Peyer's patch (tissue), 4 donors: ENCODE results near the gene PACS2. TPM values are rescaled to one million over a fixed set of nuclear protein-coding genes. Genes with fewer than 3 reads are reported as not detected.
A peak's percentile ranks its signal among the peaks of the same experiment; 100 is the strongest.
"Not testable (repeated sequence)": the region's sequence is repeated elsewhere in the genome, so short reads cannot be mapped to it uniquely, and the experiment has no call there.

Experiments
- DNase-seq, 3 donors: peaks; one replicate each; pipeline ENCODE4 v3.0.0-alpha.2; 2017 to 2019
- H3K27ac ChIP-seq, 4 donors: fragments of 200-600 bp; sonication (generic); one replicate each; pipeline ENCODE4 v1.5.1; 2016 to 2019
- H3K27me3 ChIP-seq, 2 donors: fragments of 200-600 bp; sonication (generic); one replicate each; pipeline ENCODE4 v1.5.1; 2019
- H3K36me3 ChIP-seq, 3 donors: fragments of 200-600 bp; sonication (generic); one replicate each; pipeline ENCODE4 v1.5.1; 2016 to 2019
- H3K4me1 ChIP-seq, 4 donors: fragments of 200-600 bp; sonication (generic); one replicate each; pipeline ENCODE4 v1.5.1; 2016 to 2019
- H3K4me3 ChIP-seq, 4 donors: fragments of 200-600 bp; sonication (generic); 1 replicate in 3 of 4; 2 replicates in 1 of 4; pipeline ENCODE4 v1.5.1; 2016 to 2019; ENCODE audit warnings: mild to moderate bottlenecking in 1 of 4
- H3K9me3 ChIP-seq, 4 donors: fragments of 200-600 bp; sonication (generic); one replicate each; pipeline ENCODE4 v1.5.1; 2016 to 2019; ENCODE audit warnings: mild to moderate bottlenecking in 1 of 4
- POLR2A ChIP-seq, 2 donors: fragments of 450-650 bp; IDR thresholded peaks; one replicate each; pipeline ENCODE4 v1.5.1; 2017; ENCODE audit warnings: antibody characterized with exemption in 2 of 2, mild to moderate bottlenecking in 2 of 2, moderate library complexity in 2 of 2
- total RNA-seq, 4 donors: library from RNA; depleted of rRNA; stranded (reverse); fragments of >200 nt; gene quantifications; one replicate each; pipeline ENCODE4 v1.1.0, GENCODE V29; 2016
- TF ChIP-seq, protein P1 (sequence below), 6 experiments: fragments of 450-650 bp in 4 of 6; fragments of 200-600 bp in 2 of 6; sonication (generic) in 1 of 6; IDR thresholded peaks; one replicate each; pipeline ENCODE4 v1.5.1; 2017 to 2019; ENCODE audit warnings: antibody characterized with exemption in 6 of 6, mild to moderate bottlenecking in 3 of 6, moderate library complexity in 1 of 6

The PACS2 gene
- total RNA-seq, 4 donors from 2014 or later = 77.2 to 158 (median 126) TPM

DNA sequence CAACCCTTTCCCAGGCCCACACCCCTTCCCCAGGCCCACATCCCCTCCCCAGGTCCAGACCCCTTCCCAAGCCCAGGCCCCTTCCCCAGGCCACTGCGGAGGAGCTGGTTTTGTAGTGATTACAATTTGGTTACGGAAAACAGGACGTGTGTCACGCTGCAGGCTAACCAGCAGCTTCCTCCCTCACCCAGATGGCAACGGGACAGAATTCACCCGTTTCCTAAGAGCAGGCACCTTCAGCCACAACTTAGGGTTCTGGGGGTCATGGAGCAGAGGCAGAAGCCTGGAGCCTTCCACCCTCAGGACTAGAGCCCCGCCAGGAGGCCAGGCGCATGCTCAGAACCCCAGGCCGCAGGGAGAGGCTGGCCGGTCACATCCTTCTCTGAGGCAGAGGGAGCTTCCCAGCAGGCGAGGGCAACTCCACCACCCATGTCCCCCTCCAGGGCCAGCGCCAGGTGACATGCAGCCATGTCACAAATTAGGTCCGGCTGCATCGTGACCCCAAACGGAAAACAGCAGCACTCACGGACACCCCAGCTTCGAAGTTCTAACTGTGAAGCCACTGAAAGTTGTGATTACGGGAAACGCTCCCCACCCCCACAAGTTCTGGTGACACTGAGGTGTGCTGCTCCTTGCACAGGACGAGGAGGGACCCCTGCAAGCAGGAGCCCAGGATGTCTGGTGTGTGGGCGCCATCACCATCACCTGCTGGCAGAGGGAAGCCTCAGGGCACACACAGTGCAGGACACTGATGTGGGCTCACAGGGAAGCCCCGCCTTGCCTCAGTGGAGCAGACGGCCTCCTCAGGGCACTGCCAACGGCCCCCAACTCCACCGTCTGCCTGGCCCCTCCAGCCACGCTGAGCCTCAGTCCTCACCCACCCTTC lies 21.5 kb upstream of the PACS2 start:
- H3K36me3 ChIP-seq = no peaks in the 10 kb centered on the region
- H3K4me1 ChIP-seq = peaks cover 0 to 22% (median 8%) of the 10 kb centered on the region in 4 donors
- H3K9me3 ChIP-seq = no peaks in the 10 kb centered on the region
- H3K4me3 ChIP-seq = peak overlapping the region in 1 of 4 donors; percentile 3
- H3K27me3 ChIP-seq = no peaks in the 10 kb centered on the region
- DNase-seq = no peak
- TF ChIP-seq POLR2A (IDR thresholded peaks at IDR 0.05) = no peak
- TF ChIP-seq, protein P1, sequence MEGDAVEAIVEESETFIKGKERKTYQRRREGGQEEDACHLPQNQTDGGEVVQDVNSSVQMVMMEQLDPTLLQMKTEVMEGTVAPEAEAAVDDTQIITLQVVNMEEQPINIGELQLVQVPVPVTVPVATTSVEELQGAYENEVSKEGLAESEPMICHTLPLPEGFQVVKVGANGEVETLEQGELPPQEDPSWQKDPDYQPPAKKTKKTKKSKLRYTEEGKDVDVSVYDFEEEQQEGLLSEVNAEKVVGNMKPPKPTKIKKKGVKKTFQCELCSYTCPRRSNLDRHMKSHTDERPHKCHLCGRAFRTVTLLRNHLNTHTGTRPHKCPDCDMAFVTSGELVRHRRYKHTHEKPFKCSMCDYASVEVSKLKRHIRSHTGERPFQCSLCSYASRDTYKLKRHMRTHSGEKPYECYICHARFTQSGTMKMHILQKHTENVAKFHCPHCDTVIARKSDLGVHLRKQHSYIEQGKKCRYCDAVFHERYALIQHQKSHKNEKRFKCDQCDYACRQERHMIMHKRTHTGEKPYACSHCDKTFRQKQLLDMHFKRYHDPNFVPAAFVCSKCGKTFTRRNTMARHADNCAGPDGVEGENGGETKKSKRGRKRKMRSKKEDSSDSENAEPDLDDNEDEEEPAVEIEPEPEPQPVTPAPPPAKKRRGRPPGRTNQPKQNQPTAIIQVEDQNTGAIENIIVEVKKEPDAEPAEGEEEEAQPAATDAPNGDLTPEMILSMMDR (IDR thresholded peaks at IDR 0.05) = no peak
- H3K27ac ChIP-seq = peak overlapping the region in 1 of 4 donors; percentile 42

DNA sequence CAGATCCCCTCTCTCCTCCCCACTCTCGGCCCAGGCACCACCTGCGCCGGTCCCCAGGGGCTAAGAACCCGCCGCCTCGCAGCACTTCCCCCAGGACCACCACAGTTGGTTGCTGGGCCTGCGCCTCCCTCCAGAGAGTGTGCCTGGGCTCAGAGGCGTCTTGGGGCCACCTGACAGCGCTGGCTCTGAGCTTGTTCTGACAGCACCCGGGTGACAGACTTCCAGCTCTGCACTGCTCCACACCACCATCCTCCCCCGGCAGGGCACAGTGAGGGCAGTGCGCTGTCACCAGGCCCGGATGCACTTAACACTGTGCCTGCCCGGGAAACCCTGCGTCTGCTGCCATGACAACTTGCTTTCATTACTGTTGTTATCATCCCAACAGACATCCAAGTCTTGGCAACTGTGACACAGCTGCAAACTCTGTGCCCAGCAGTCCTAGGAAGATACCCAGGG lies 20.4 kb upstream of the PACS2 start:
- peak in 1 of 3 donors; percentile 24 for DNase-seq
- no peak overlapping the region for H3K27ac ChIP-seq
- TF ChIP-seq POLR2A (IDR thresholded peaks at IDR 0.05) = no peak
- TF ChIP-seq, protein P1 (IDR thresholded peaks at IDR 0.05) = no peak

DNA sequence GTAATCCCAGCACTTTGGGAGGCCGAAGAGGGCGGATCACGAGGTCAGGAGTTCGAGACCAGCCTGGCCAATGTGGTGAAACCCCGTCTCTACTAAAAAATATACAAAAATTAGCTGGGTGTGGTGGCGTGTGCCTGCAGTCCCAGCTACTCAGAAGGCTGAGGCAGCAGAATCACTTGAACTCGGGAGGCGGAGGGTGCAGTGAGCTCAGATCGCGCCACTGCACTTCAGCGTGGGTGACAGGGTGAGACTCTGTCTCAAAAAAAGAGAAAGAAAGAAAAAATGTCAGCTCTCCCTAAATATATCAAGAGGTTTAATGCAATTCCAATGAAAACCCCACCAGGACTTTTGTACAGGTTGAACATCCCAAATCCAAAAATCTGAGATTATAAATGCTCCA lies 17.2 kb upstream of the PACS2 start:
- not testable (repeated sequence) for H3K27me3 ChIP-seq, H3K36me3 ChIP-seq, H3K4me3 ChIP-seq, H3K9me3 ChIP-seq, H3K27ac ChIP-seq, DNase-seq
- peaks cover 0 to 42% (median 10%) of the 10 kb centered on the region in 4 donors for H3K4me1 ChIP-seq

More for the DNA sequence above, 20.4 kb upstream of the PACS2 start:
- no peaks in the 10 kb centered on the region for H3K36me3 ChIP-seq
- no peaks in the 10 kb centered on the region for H3K9me3 ChIP-seq
- peaks cover 0 to 29% (median 8%) of the 10 kb centered on the region in 4 donors for H3K4me1 ChIP-seq
- H3K27me3 ChIP-seq = no peaks in the 10 kb centered on the region
- no peak overlapping the region for H3K4me3 ChIP-seq

DNA sequence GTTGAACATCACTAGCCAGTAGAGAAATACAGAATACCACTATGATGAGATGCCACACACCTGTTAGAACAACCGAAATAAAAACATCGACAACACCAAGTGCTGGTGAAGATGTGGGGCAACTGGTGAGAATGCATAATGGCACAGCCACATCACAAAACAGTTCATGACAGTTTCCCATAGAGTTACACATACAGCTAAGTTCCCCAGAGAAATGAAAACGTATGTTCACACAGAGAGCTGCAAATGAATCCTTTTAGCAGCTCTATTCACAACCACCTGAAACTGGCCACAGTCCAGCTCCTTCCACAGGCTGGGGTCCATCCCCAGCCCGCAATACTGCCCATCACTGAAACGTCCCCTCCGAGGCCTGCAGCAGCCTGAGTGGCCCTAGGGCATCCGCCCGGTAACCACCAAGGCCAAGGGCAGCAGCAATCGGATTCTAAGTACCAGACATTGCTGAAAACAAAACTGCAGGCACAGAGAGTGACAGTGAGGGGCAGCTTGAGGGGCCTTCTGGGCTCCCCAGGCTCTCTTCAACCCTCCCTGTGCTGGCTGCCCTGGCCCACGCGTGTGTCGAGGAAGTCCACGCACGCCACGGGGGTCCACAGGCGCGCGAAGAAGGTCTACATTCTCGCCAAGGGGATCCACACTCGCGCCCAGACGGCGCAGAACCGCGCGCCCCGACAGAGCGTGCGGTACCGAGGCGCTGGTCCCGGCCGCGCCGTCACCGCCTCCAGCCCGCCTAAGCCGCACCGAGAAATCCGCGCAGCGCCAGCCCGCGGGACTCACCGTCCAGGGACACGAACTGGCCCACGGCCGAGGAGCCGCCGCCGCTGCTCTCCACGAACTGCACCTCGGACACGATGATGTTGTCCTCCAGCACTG lies 14.7 kb upstream of the PACS2 start:
- peak overlapping the region; percentile 82 to 99 (median 97) for H3K27ac ChIP-seq

DNA sequence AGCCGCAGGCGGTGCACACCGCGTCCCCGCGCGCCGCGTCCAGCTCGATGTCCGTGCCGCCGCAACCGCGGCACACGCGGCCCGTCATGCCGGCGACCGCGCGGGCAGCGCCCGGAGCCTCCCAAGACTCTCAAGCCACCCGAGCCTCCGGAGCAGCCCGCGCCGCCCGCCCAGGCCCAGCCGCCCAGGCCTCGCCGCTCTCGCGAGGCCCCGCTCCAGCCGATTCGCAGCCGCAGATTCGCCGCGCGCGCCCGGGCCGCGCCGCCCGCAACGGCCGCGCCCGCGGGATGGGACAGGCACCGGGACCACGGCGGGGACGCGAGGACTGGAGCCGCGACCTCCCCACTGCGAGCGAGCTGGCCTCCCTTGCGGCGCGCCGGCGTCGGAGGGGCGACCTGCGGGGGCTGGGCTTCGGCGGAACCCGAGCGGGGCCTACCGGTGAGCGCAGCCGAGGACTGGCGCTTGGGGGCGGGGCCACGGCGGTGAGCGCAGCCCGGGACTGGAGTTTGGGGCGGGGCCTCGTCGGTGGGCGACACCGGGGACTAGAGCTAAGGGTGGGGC lies 13.9 kb upstream of the PACS2 start, which contains the start of gene BRF1:
Gene BRF1, minus strand, starts transcription at position 460 of the 561 bp plus-strand sequence. Its CDS starts 372 bp downstream, at position 88.
- peak in 1 of 2 donors; percentile 70 for TF ChIP-seq POLR2A (IDR thresholded peaks at IDR 0.05)
- TF ChIP-seq, protein P1 (IDR thresholded peaks at IDR 0.05) = peak in 2 of 6 experiments; percentile 2 to 28
- peak; percentile 96 to 99 (median 98) for DNase-seq
- Histone ChIP-seq H3K9me3 (no peaks in the 10 kb centered on the region), H3K4me3 (peak within 1 kb of the TSS; percentile 70 to 94 (median 90)), H3K27ac (peak within 1 kb of the TSS; percentile 82 to 99 (median 97)), H3K36me3 (no peaks in the 10 kb centered on the region), H3K4me1 (peaks cover 0 to 21% (median 2%) of the 10 kb centered on the region in 4 donors), H3K27me3 (no peaks in the 10 kb centered on the region)

More for the DNA sequence above, 14.7 kb upstream of the PACS2 start:
- H3K4me3 ChIP-seq = peak overlapping the region; percentile 70 to 94 (median 90)
- TF ChIP-seq, protein P1 (IDR thresholded peaks at IDR 0.05) = no peak
- no peak for TF ChIP-seq POLR2A (IDR thresholded peaks at IDR 0.05)
- H3K9me3 ChIP-seq = no peaks in the 10 kb centered on the region
- no peaks in the 10 kb centered on the region for H3K27me3 ChIP-seq
- no peaks in the 10 kb centered on the region for H3K36me3 ChIP-seq
- DNase-seq = peak in 1 of 3 donors; percentile 64
- peaks cover 0 to 21% (median 2%) of the 10 kb centered on the region in 4 donors for H3K4me1 ChIP-seq
